Measurements from ENCODE around the gene EGFR.

The EGFR gene

DNA sequence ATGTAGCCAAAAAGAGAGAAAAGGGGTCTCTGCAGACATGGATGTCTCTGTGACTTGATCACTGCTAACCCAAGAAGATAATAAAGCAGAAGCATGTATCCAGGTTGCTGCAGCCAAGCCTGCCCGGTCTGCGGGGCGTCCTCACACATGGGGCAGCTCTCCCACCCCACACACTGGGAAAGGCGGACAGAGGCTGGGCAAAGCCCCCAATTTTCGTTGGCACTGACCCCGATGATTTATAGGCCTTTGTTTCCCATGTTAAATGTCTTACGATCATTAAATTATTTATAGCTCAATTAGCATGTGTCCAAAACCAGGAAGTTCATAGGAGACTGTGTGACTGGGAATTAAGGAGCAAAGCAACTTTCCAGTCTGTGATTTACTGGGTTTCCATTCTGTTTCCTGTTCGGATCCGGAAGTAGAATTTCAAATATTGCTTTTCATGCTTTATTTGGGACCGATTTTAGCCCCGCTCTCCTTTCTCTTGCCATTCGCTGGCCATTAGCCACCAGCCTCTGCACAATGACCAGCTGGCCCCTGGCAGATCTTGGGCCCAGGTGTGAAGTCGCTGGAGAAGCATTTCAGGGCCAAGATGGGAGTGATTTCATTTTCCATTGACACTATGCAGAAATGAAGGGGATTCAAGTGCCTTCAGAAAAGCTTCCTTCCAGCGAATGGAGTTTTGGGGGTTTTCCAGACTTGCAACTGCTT, 91.6 kb downstream of the EGFR start:
- H4K20me1 ChIP-seq = no peaks in the 10 kb centered on the region
- H3K4me3 ChIP-seq = no peak overlapping the region
- H3K9me3 ChIP-seq (replicated peaks in 1 of 11) = no peaks in the 10 kb centered on the region
- no peak overlapping the region for H3K9ac ChIP-seq
- H3K27me3 ChIP-seq = peaks cover 0 to 73% (median 0%) of the 10 kb centered on the region in 11 experiments; a peak in 7 of 22 replicates
- H3K27ac ChIP-seq = no peak overlapping the region
- no peak for TF ChIP-seq Cebpa-rat (IDR thresholded peaks at IDR 0.05)
- peaks cover 0 to 15% (median 12%) of the 10 kb centered on the region in 10 experiments; a peak in 16 of 20 replicates for H3K4me1 ChIP-seq
- H3K36me3 ChIP-seq = no peaks in the 10 kb centered on the region
- peak overlapping the region in 8 of 11 experiments; percentile 6 to 47 (median 21); a peak in 10 of 22 replicates for H3K4me2 ChIP-seq

- Histone ChIP-seq H3K4me3 (no peak overlapping the region), H3K27ac (no peak overlapping the region), H3K4me2 (peak overlapping the region in 8 of 11 experiments; percentile 6 to 47 (median 21); a peak in 12 of 22 replicates), H3K9me3 (replicated peaks in 1 of 11) (no peaks in the 10 kb centered on the region), H3K9ac (no peak overlapping the region), H4K20me1 (no peaks in the 10 kb centered on the region), H3K36me3 (no peaks in the 10 kb centered on the region), H3K4me1 (peaks cover 0 to 13% (median 10%) of the 10 kb centered on the region in 10 experiments; a peak in 15 of 20 replicates), H3K27me3 (peaks cover 0 to 68% (median 0%) of the 10 kb centered on the region in 11 experiments; a peak in 7 of 22 replicates)
- no peak for TF ChIP-seq Cebpa-rat (IDR thresholded peaks at IDR 0.05)
These were observed 92.2 kb downstream of the EGFR start for GRCh38 chr7:55110993-55111361.

DNA sequence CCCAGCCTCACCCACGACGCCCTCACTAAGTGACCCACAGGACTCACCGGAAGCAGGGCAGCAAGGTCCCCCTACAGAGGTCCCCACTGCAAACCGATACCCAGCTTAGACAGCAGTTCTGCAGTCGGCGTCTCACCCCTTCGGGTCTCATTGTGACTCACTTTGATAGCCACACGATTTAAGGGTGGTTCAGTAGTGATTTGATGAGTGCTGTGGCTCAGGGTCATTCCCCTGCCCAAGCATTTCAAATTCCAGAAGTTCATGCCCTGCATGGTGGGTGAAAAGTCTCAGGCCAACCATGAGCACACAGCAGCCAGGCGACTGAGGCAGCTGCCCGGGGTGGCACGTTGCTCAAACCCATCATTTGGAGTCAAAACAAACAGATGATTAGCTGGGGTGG, 93.2 kb downstream of the EGFR start:
- no peak overlapping the region for H3K27ac ChIP-seq
- H3K4me3 ChIP-seq = no peak overlapping the region
- peaks cover 0 to 13% (median 10%) of the 10 kb centered on the region in 10 experiments; a peak in 15 of 20 replicates for H3K4me1 ChIP-seq
- H3K4me2 ChIP-seq = no peak overlapping the region
- H3K27me3 ChIP-seq = peaks cover 0 to 57% (median 0%) of the 10 kb centered on the region in 11 experiments; a peak in 6 of 22 replicates
- H4K20me1 ChIP-seq = no peaks in the 10 kb centered on the region
- H3K36me3 ChIP-seq = no peaks in the 10 kb centered on the region
- no peak overlapping the region for H3K9ac ChIP-seq
- no peaks in the 10 kb centered on the region for H3K9me3 ChIP-seq (replicated peaks in 1 of 11)
- no peak for TF ChIP-seq Cebpa-rat (IDR thresholded peaks at IDR 0.05)

GRCh38 chr7:55113760-55114540, 95.1 kb downstream of the EGFR start:
- H3K9ac ChIP-seq = no peak overlapping the region
- H3K27me3 ChIP-seq = peaks cover 0 to 46% (median 0%) of the 10 kb centered on the region in 11 experiments; a peak in 5 of 22 replicates
- H3K9me3 ChIP-seq (replicated peaks in 1 of 11) = no peaks in the 10 kb centered on the region
- no peak overlapping the region for H3K4me3 ChIP-seq
- H3K4me1 ChIP-seq = peaks cover 0 to 13% (median 7%) of the 10 kb centered on the region in 10 experiments; a peak in 11 of 20 replicates
- H4K20me1 ChIP-seq = no peaks in the 10 kb centered on the region
- no peak overlapping the region for H3K4me2 ChIP-seq
- H3K27ac ChIP-seq = no peak overlapping the region
- no peak for TF ChIP-seq Cebpa-rat (IDR thresholded peaks at IDR 0.05)
- H3K36me3 ChIP-seq = no peaks in the 10 kb centered on the region

GRCh38 chr7:55117286-55117685, 98.5 kb downstream of the EGFR start:
- Histone ChIP-seq H3K4me3 (no peak overlapping the region), H3K27ac (no peak overlapping the region), H4K20me1 (peaks cover 0 to 3% (median 0%) of the 10 kb centered on the region in 11 experiments; a peak in 1 of 22 replicates), H3K4me1 (no peaks in the 10 kb centered on the region), H3K9ac (no peak overlapping the region), H3K9me3 (replicated peaks in 1 of 11) (no peaks in the 10 kb centered on the region), H3K36me3 (no peaks in the 10 kb centered on the region), H3K4me2 (no peak overlapping the region), H3K27me3 (peaks cover 0 to 30% (median 0%) of the 10 kb centered on the region in 11 experiments; a peak in 4 of 22 replicates)
- no peak for TF ChIP-seq Cebpa-rat (IDR thresholded peaks at IDR 0.05)

DNA sequence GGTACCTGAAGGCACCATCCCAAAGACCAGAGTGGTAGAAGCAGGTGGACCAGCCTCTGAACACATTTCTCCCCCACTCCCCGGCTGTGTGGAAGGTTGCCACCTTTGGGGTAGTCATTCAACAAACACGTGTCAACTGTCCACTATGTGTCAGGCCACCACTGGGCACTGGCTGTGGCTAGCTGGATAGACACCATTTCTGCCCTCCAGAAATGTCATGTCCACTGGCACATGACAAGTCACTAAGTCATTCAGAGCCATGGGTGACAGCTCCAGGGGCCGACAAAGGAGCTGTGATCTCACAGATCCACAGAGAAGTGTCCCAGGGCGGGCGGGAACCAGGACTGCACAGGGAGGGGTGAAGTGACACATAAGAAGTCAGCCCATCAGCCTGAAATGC, 99.6 kb downstream of the EGFR start:
- Histone ChIP-seq H3K27ac (no peak overlapping the region), H4K20me1 (peaks cover 0 to 6% (median 0%) of the 10 kb centered on the region in 11 experiments; a peak in 1 of 22 replicates), H3K9me3 (replicated peaks in 1 of 11) (no peaks in the 10 kb centered on the region), H3K36me3 (no peaks in the 10 kb centered on the region), H3K4me1 (no peaks in the 10 kb centered on the region), H3K4me3 (no peak overlapping the region), H3K4me2 (no peak overlapping the region), H3K27me3 (peaks cover 0 to 28% (median 0%) of the 10 kb centered on the region in 11 experiments; a peak in 4 of 22 replicates), H3K9ac (no peak overlapping the region)
- TF ChIP-seq Cebpa-rat (IDR thresholded peaks at IDR 0.05) = no peak

- Histone ChIP-seq H3K36me3 (no peaks in the 10 kb centered on the region), H3K4me2 (no peak overlapping the region), H3K27me3 (peaks cover 0 to 28% (median 0%) of the 10 kb centered on the region in 11 experiments; a peak in 4 of 22 replicates), H3K4me1 (no peaks in the 10 kb centered on the region), H4K20me1 (peaks cover 0 to 6% (median 0%) of the 10 kb centered on the region in 11 experiments; a peak in 1 of 22 replicates), H3K9me3 (replicated peaks in 1 of 11) (no peaks in the 10 kb centered on the region), H3K4me3 (no peak overlapping the region), H3K9ac (no peak overlapping the region), H3K27ac (no peak overlapping the region)
- TF ChIP-seq Cebpa-rat (IDR thresholded peaks at IDR 0.05) = no peak
These were observed 100.8 kb downstream of the EGFR start for GRCh38 chr7:55119571-55119970.

GRCh38 chr7:55120074-55120473, 101.3 kb downstream of the EGFR start:
- H3K36me3 ChIP-seq = no peaks in the 10 kb centered on the region

More at GRCh38 chr7:55120074-55120473, 101.3 kb downstream of the EGFR start:
- no peak overlapping the region for H3K27ac ChIP-seq
- no peak overlapping the region for H3K4me3 ChIP-seq
- peaks cover 0 to 28% (median 0%) of the 10 kb centered on the region in 11 experiments; a peak in 4 of 22 replicates for H3K27me3 ChIP-seq
- TF ChIP-seq Cebpa-rat (IDR thresholded peaks at IDR 0.05) = no peak
- H3K4me1 ChIP-seq = no peaks in the 10 kb centered on the region
- no peak overlapping the region for H3K9ac ChIP-seq
- peaks cover 0 to 6% (median 0%) of the 10 kb centered on the region in 11 experiments; a peak in 1 of 22 replicates for H4K20me1 ChIP-seq
- H3K9me3 ChIP-seq (replicated peaks in 1 of 11) = no peaks in the 10 kb centered on the region
- no peak overlapping the region for H3K4me2 ChIP-seq

All from BLaER1 treated with 17β-estradiol and CSF1 and Interleukin-3, amounts not matched to agents 10 nM and 100 nM (cell line).